ENCODE results near the gene POGLUT2.

GRCh38 chr13:102781591-102781990 is 17.2 kb downstream of the POGLUT2 start:
- TF ChIP-seq, protein P1, sequence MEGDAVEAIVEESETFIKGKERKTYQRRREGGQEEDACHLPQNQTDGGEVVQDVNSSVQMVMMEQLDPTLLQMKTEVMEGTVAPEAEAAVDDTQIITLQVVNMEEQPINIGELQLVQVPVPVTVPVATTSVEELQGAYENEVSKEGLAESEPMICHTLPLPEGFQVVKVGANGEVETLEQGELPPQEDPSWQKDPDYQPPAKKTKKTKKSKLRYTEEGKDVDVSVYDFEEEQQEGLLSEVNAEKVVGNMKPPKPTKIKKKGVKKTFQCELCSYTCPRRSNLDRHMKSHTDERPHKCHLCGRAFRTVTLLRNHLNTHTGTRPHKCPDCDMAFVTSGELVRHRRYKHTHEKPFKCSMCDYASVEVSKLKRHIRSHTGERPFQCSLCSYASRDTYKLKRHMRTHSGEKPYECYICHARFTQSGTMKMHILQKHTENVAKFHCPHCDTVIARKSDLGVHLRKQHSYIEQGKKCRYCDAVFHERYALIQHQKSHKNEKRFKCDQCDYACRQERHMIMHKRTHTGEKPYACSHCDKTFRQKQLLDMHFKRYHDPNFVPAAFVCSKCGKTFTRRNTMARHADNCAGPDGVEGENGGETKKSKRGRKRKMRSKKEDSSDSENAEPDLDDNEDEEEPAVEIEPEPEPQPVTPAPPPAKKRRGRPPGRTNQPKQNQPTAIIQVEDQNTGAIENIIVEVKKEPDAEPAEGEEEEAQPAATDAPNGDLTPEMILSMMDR (IDR thresholded peaks at IDR 0.05) = no peak
- TF ChIP-seq, protein P2, sequence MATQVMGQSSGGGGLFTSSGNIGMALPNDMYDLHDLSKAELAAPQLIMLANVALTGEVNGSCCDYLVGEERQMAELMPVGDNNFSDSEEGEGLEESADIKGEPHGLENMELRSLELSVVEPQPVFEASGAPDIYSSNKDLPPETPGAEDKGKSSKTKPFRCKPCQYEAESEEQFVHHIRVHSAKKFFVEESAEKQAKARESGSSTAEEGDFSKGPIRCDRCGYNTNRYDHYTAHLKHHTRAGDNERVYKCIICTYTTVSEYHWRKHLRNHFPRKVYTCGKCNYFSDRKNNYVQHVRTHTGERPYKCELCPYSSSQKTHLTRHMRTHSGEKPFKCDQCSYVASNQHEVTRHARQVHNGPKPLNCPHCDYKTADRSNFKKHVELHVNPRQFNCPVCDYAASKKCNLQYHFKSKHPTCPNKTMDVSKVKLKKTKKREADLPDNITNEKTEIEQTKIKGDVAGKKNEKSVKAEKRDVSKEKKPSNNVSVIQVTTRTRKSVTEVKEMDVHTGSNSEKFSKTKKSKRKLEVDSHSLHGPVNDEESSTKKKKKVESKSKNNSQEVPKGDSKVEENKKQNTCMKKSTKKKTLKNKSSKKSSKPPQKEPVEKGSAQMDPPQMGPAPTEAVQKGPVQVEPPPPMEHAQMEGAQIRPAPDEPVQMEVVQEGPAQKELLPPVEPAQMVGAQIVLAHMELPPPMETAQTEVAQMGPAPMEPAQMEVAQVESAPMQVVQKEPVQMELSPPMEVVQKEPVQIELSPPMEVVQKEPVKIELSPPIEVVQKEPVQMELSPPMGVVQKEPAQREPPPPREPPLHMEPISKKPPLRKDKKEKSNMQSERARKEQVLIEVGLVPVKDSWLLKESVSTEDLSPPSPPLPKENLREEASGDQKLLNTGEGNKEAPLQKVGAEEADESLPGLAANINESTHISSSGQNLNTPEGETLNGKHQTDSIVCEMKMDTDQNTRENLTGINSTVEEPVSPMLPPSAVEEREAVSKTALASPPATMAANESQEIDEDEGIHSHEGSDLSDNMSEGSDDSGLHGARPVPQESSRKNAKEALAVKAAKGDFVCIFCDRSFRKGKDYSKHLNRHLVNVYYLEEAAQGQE (IDR thresholded peaks at IDR 0.05; ENCODE audit: insufficient read depth in 1 of 2, low read depth in 2 of 2, low read length in 1 of 2) = no peak
- TF ChIP-seq POLR2AphosphoS5 (IDR thresholded peaks at IDR 0.05; ENCODE audit: low read depth, low read length) = no peak
- TF ChIP-seq TCF7L2 (IDR thresholded peaks at IDR 0.05; ENCODE audit: low read depth, low read length) = no peak
